HL-60 (cell line): ENCODE measurements around the gene UBC.

Experiments used
- CTCF ChIP-seq: IDR thresholded peaks from one replicate; pipeline ENCODE4 v1.5.1; 2011; ENCODE audit warnings: low read length, control low read depth, inconsistent platforms; ENCODE audit not compliant: insufficient read depth
- POLR2AphosphoS5 ChIP-seq: IDR thresholded peaks from 2 replicates; pipeline ENCODE4 v1.6.1; 2012; ENCODE audit warnings: low read depth
- TF ChIP-seq, protein P1 (sequence below): IDR thresholded peaks from 2 replicates; pipeline ENCODE4 v1.6.1; 2012; ENCODE audit warnings: low read depth; ENCODE audit not compliant: insufficient replicate concordance

DNA sequence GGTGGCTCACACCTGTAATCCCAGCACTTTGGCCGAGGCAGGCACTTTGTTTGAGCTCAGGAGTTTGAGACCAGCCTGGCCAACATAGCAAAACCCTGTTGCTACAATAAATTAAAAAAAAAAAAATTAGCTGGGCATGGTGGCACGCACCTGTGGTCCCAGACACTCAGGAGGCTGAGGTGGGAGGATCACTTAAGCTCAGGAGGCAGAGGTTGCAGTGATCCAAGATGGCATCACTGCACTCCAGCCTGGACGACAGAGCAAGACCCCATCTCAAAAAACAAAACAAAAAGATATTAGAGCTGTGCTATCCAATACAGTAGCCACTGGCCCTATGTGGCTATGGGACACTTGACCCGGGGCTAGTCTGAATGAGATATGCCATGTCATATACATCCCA, 43.9 kb downstream of the UBC start:
- TF ChIP-seq CTCF (no peak), POLR2AphosphoS5 (no peak)
- TF ChIP-seq, protein P1, sequence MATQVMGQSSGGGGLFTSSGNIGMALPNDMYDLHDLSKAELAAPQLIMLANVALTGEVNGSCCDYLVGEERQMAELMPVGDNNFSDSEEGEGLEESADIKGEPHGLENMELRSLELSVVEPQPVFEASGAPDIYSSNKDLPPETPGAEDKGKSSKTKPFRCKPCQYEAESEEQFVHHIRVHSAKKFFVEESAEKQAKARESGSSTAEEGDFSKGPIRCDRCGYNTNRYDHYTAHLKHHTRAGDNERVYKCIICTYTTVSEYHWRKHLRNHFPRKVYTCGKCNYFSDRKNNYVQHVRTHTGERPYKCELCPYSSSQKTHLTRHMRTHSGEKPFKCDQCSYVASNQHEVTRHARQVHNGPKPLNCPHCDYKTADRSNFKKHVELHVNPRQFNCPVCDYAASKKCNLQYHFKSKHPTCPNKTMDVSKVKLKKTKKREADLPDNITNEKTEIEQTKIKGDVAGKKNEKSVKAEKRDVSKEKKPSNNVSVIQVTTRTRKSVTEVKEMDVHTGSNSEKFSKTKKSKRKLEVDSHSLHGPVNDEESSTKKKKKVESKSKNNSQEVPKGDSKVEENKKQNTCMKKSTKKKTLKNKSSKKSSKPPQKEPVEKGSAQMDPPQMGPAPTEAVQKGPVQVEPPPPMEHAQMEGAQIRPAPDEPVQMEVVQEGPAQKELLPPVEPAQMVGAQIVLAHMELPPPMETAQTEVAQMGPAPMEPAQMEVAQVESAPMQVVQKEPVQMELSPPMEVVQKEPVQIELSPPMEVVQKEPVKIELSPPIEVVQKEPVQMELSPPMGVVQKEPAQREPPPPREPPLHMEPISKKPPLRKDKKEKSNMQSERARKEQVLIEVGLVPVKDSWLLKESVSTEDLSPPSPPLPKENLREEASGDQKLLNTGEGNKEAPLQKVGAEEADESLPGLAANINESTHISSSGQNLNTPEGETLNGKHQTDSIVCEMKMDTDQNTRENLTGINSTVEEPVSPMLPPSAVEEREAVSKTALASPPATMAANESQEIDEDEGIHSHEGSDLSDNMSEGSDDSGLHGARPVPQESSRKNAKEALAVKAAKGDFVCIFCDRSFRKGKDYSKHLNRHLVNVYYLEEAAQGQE: no peak
